ENCODE results near the gene ANKRD50. TPM values are rescaled to one million over a fixed set of nuclear protein-coding genes. Genes with fewer than 3 reads are reported as not detected.
A peak's percentile ranks its signal among the peaks of the same experiment; 100 is the strongest.

Gene ANKRD50
- total and polyA plus RNA-seq, 9 donors = 38.0 to 75.7 (median 64.7) TPM

- H3K27me3 ChIP-seq (ENCODE audit: control insufficient read depth, insufficient read depth, low read length) = no peaks in the 10 kb centered on the region
These were observed 72.4 kb downstream of the ANKRD50 start for GRCh38 chr4:124640022-124640730.

GRCh38 chr4:124637321-124637720 is 75.2 kb downstream of the ANKRD50 start:
- Histone ChIP-seq H3K4me3 (ENCODE audit: low read length) (no peak overlapping the region), H3K36me3 (ENCODE audit: control insufficient read depth, insufficient read depth, low read length) (no peaks in the 10 kb centered on the region), H3K4me1 (ENCODE audit: control insufficient read depth, insufficient read depth, low read length) (no peaks in the 10 kb centered on the region), H3K9me3 (replicated peaks; ENCODE audit: control insufficient read depth, low read depth, low read length) (no peaks in the 10 kb centered on the region), H3K27me3 (ENCODE audit: control insufficient read depth, insufficient read depth, low read length) (no peaks in the 10 kb centered on the region), H3K27ac (ENCODE audit: low read length) (no peak overlapping the region)
- DNase-seq = no peak
- no CpG with 5 or more reads among the region's 2 CpGs for WGBS (ENCODE audit: insufficient coverage)

More at GRCh38 chr4:124640022-124640730, 72.4 kb downstream of the ANKRD50 start:
- no peaks in the 10 kb centered on the region for H3K4me1 ChIP-seq (ENCODE audit: control insufficient read depth, insufficient read depth, low read length)
- DNase-seq = no peak
- no peaks in the 10 kb centered on the region for H3K9me3 ChIP-seq (replicated peaks; ENCODE audit: control insufficient read depth, low read depth, low read length)
- no peak overlapping the region for H3K27ac ChIP-seq (ENCODE audit: low read length)
- no peak overlapping the region for H3K4me3 ChIP-seq (ENCODE audit: low read length)
- H3K36me3 ChIP-seq (ENCODE audit: control insufficient read depth, insufficient read depth, low read length) = no peaks in the 10 kb centered on the region
- 100% methylated on average over 2 of the region's 3 CpGs for WGBS (ENCODE audit: insufficient coverage)

- Histone ChIP-seq H3K36me3 (ENCODE audit: control insufficient read depth, insufficient read depth, low read length) (no peaks in the 10 kb centered on the region), H3K4me1 (ENCODE audit: control insufficient read depth, insufficient read depth, low read length) (no peaks in the 10 kb centered on the region), H3K4me3 (ENCODE audit: low read length) (no peak overlapping the region), H3K27me3 (ENCODE audit: control insufficient read depth, insufficient read depth, low read length) (no peaks in the 10 kb centered on the region), H3K27ac (ENCODE audit: low read length) (no peak overlapping the region), H3K9me3 (replicated peaks; ENCODE audit: control insufficient read depth, low read depth, low read length) (no peaks in the 10 kb centered on the region)
- DNase-seq = no peak
- whole genome bisulfite sequencing (ENCODE audit: insufficient coverage) = 83% methylated on average over 1 of the region's 1 CpG
These were observed 75.7 kb downstream of the ANKRD50 start for GRCh38 chr4:124636788-124637187.

- no peak for DNase-seq
- H3K4me3 ChIP-seq (ENCODE audit: low read length) = no peak overlapping the region
- H3K36me3 ChIP-seq (ENCODE audit: control insufficient read depth, insufficient read depth, low read length) = no peaks in the 10 kb centered on the region
- H3K27ac ChIP-seq (ENCODE audit: low read length) = no peak overlapping the region
- no peaks in the 10 kb centered on the region for H3K9me3 ChIP-seq (replicated peaks; ENCODE audit: control insufficient read depth, low read depth, low read length)
- whole genome bisulfite sequencing (ENCODE audit: insufficient coverage) = 89% methylated on average over 3 of the region's 4 CpGs
- no peaks in the 10 kb centered on the region for H3K27me3 ChIP-seq (ENCODE audit: control insufficient read depth, insufficient read depth, low read length)
- no peaks in the 10 kb centered on the region for H3K4me1 ChIP-seq (ENCODE audit: control insufficient read depth, insufficient read depth, low read length)
These were observed 77.2 kb downstream of the ANKRD50 start for GRCh38 chr4:124635331-124635730.

- H3K4me1 ChIP-seq (ENCODE audit: control insufficient read depth, insufficient read depth, low read length) = no peaks in the 10 kb centered on the region
- H3K27ac ChIP-seq (ENCODE audit: low read length) = no peak overlapping the region
- no peak for DNase-seq
- no peaks in the 10 kb centered on the region for H3K27me3 ChIP-seq (ENCODE audit: control insufficient read depth, insufficient read depth, low read length)
- H3K9me3 ChIP-seq (replicated peaks; ENCODE audit: control insufficient read depth, low read depth, low read length) = no peaks in the 10 kb centered on the region
- WGBS (ENCODE audit: insufficient coverage) = 67% methylated on average over 1 of the region's 3 CpGs
- H3K4me3 ChIP-seq (ENCODE audit: low read length) = no peak overlapping the region
- no peaks in the 10 kb centered on the region for H3K36me3 ChIP-seq (ENCODE audit: control insufficient read depth, insufficient read depth, low read length)
These were observed 79.1 kb downstream of the ANKRD50 start for GRCh38 chr4:124633285-124633941.

- H3K4me3 ChIP-seq (ENCODE audit: low read length) = no peak overlapping the region
- no CpG with 5 or more reads among the region's 5 CpGs for WGBS (ENCODE audit: insufficient coverage)
- H3K27me3 ChIP-seq (ENCODE audit: control insufficient read depth, insufficient read depth, low read length) = no peaks in the 10 kb centered on the region
- DNase-seq = no peak
- H3K36me3 ChIP-seq (ENCODE audit: control insufficient read depth, insufficient read depth, low read length) = no peaks in the 10 kb centered on the region
- H3K27ac ChIP-seq (ENCODE audit: low read length) = no peak overlapping the region
- H3K4me1 ChIP-seq (ENCODE audit: control insufficient read depth, insufficient read depth, low read length) = no peaks in the 10 kb centered on the region
- H3K9me3 ChIP-seq (replicated peaks; ENCODE audit: control insufficient read depth, low read depth, low read length) = no peaks in the 10 kb centered on the region
These were observed 80.1 kb downstream of the ANKRD50 start for GRCh38 chr4:124632439-124632838.

GRCh38 chr4:124631760-124632159 is 80.8 kb downstream of the ANKRD50 start:
- Histone ChIP-seq H3K27me3 (ENCODE audit: control insufficient read depth, insufficient read depth, low read length) (no peaks in the 10 kb centered on the region), H3K9me3 (replicated peaks; ENCODE audit: control insufficient read depth, low read depth, low read length) (no peaks in the 10 kb centered on the region), H3K27ac (ENCODE audit: low read length) (no peak overlapping the region), H3K36me3 (ENCODE audit: control insufficient read depth, insufficient read depth, low read length) (no peaks in the 10 kb centered on the region), H3K4me1 (ENCODE audit: control insufficient read depth, insufficient read depth, low read length) (no peaks in the 10 kb centered on the region), H3K4me3 (ENCODE audit: low read length) (no peak overlapping the region)
- DNase-seq = peak; percentile 79
- 22% methylated on average over 1 of the region's 1 CpG for WGBS (ENCODE audit: insufficient coverage)

GRCh38 chr4:124629681-124630080 is 82.9 kb downstream of the ANKRD50 start:
- no CpG with 5 or more reads among the region's 1 CpG for WGBS (ENCODE audit: insufficient coverage)
- no peaks in the 10 kb centered on the region for H3K36me3 ChIP-seq (ENCODE audit: control insufficient read depth, insufficient read depth, low read length)
- no peak overlapping the region for H3K4me3 ChIP-seq (ENCODE audit: low read length)
- H3K9me3 ChIP-seq (replicated peaks; ENCODE audit: control insufficient read depth, low read depth, low read length) = no peaks in the 10 kb centered on the region
- no peaks in the 10 kb centered on the region for H3K4me1 ChIP-seq (ENCODE audit: control insufficient read depth, insufficient read depth, low read length)
- no peaks in the 10 kb centered on the region for H3K27me3 ChIP-seq (ENCODE audit: control insufficient read depth, insufficient read depth, low read length)
- H3K27ac ChIP-seq (ENCODE audit: low read length) = no peak overlapping the region
- no peak for DNase-seq
